Measurements from ENCODE around the gene INPP5A. TPM values are rescaled to one million over a fixed set of nuclear protein-coding genes. Genes with fewer than 3 reads are reported as not detected.

INPP5A gene
- total and polyA plus RNA-seq, 10 of the 15 experiments (the other 5 are each of a cell fraction or from before 2014, with no cell fraction given), result 0.52 to 15.0 (median 6.3) TPM

DNA sequence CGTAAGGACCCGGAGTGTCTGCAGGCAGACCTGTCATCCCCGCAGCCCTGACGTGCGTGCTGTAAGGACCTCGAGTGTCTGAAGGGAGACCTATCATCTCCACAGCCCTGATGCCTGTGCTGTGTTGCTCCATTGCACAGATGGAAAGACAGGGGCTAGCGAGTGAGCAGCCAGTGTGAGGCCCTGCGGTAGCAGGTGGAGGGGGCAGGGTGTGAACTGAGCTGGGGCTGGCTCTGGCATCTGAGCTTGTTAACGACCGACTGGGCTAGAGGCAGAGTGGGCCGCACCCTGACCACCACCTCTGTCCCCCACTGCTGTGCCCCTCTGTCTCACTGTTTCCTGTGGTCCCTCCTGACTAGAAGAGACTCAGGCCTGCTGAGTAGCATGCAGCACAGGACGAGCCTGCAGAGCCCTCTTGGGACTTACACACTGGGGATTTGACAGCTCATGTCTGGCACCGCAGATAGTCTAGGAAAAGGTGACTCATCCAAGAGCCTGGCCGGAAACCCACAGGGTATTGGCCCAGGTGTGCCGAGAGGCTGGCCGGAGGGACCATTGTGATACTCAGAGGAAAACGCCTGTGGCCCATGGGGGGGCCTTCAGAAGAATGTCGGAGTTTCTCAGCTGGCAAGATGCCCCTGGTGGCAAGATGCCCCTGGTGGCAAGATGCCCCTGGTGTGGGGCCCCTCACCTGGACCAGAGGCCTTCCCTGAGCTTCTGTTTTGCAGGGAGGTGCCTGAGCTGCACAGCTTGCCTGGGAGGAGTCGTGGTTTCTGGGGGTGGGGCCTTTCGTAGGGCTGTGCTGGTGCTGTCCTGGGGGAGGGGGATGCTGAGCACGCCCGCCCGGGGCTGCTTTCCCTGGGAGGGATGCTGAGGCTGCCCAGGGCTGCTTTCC is 34.3 kb downstream of the INPP5A start (continued):
- TF ChIP-seq, protein P1, sequence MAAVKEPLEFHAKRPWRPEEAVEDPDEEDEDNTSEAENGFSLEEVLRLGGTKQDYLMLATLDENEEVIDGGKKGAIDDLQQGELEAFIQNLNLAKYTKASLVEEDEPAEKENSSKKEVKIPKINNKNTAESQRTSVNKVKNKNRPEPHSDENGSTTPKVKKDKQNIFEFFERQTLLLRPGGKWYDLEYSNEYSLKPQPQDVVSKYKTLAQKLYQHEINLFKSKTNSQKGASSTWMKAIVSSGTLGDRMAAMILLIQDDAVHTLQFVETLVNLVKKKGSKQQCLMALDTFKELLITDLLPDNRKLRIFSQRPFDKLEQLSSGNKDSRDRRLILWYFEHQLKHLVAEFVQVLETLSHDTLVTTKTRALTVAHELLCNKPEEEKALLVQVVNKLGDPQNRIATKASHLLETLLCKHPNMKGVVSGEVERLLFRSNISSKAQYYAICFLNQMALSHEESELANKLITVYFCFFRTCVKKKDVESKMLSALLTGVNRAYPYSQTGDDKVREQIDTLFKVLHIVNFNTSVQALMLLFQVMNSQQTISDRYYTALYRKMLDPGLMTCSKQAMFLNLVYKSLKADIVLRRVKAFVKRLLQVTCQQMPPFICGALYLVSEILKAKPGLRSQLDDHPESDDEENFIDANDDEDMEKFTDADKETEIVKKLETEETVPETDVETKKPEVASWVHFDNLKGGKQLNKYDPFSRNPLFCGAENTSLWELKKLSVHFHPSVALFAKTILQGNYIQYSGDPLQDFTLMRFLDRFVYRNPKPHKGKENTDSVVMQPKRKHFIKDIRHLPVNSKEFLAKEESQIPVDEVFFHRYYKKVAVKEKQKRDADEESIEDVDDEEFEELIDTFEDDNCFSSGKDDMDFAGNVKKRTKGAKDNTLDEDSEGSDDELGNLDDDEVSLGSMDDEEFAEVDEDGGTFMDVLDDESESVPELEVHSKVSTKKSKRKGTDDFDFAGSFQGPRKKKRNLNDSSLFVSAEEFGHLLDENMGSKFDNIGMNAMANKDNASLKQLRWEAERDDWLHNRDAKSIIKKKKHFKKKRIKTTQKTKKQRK (IDR thresholded peaks at IDR 0.05; ENCODE audit: low read depth, low read length), result no peak
- TF ChIP-seq MYB (IDR thresholded peaks at IDR 0.05; ENCODE audit: borderline replicate concordance, low read depth, low read length) (no peak), EGR1 (IDR thresholded peaks at IDR 0.05; ENCODE audit: borderline replicate concordance in 1 of 2, low read depth in 2 of 2, low read length in 2 of 2) (0 out of 3 replicates have a peak, but pooled peaks of 1 of the 2 experiments have one; percentile 5), HDAC2 (IDR thresholded peaks at IDR 0.05) (no peak), SMC3 (IDR thresholded peaks at IDR 0.05; ENCODE audit: borderline replicate concordance, low read length) (no peak; the same call in 1 of the 2 replicates), JUNB (IDR thresholded peaks at IDR 0.05) (peak; percentile 89), RELA (IDR thresholded peaks at IDR 0.05; ENCODE audit: borderline replicate concordance, partially characterized antibody) (peak; percentile 19), ZZZ3 (IDR thresholded peaks at IDR 0.05; ENCODE audit: control insufficient read depth, insufficient read length, low read depth) (no peak), JUND (IDR thresholded peaks at IDR 0.05; ENCODE audit: low read depth, low read length) (peak; percentile 94), RFX5 (IDR thresholded peaks at IDR 0.05; ENCODE audit: low read depth, low read length) (no peak), NFYA (IDR thresholded peaks at IDR 0.05; ENCODE audit: borderline replicate concordance, low read depth, low read length) (no peak), BCL11A (IDR thresholded peaks at IDR 0.05; ENCODE audit: low read depth, low read length) (peak; percentile 96), SMAD5 (IDR thresholded peaks at IDR 0.05; ENCODE audit: low read depth) (no peak)
- TF ChIP-seq, protein P2, sequence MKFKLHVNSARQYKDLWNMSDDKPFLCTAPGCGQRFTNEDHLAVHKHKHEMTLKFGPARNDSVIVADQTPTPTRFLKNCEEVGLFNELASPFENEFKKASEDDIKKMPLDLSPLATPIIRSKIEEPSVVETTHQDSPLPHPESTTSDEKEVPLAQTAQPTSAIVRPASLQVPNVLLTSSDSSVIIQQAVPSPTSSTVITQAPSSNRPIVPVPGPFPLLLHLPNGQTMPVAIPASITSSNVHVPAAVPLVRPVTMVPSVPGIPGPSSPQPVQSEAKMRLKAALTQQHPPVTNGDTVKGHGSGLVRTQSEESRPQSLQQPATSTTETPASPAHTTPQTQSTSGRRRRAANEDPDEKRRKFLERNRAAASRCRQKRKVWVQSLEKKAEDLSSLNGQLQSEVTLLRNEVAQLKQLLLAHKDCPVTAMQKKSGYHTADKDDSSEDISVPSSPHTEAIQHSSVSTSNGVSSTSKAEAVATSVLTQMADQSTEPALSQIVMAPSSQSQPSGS (IDR thresholded peaks at IDR 0.05; ENCODE audit: low read length), result peak; percentile 94
- TF ChIP-seq, protein P3, sequence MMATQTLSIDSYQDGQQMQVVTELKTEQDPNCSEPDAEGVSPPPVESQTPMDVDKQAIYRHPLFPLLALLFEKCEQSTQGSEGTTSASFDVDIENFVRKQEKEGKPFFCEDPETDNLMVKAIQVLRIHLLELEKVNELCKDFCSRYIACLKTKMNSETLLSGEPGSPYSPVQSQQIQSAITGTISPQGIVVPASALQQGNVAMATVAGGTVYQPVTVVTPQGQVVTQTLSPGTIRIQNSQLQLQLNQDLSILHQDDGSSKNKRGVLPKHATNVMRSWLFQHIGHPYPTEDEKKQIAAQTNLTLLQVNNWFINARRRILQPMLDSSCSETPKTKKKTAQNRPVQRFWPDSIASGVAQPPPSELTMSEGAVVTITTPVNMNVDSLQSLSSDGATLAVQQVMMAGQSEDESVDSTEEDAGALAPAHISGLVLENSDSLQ (IDR thresholded peaks at IDR 0.05), result peak; percentile 56
- TF ChIP-seq, protein P4, sequence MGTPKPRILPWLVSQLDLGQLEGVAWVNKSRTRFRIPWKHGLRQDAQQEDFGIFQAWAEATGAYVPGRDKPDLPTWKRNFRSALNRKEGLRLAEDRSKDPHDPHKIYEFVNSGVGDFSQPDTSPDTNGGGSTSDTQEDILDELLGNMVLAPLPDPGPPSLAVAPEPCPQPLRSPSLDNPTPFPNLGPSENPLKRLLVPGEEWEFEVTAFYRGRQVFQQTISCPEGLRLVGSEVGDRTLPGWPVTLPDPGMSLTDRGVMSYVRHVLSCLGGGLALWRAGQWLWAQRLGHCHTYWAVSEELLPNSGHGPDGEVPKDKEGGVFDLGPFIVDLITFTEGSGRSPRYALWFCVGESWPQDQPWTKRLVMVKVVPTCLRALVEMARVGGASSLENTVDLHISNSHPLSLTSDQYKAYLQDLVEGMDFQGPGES (IDR thresholded peaks at IDR 0.05), result no peak
- TF ChIP-seq, protein P5, sequence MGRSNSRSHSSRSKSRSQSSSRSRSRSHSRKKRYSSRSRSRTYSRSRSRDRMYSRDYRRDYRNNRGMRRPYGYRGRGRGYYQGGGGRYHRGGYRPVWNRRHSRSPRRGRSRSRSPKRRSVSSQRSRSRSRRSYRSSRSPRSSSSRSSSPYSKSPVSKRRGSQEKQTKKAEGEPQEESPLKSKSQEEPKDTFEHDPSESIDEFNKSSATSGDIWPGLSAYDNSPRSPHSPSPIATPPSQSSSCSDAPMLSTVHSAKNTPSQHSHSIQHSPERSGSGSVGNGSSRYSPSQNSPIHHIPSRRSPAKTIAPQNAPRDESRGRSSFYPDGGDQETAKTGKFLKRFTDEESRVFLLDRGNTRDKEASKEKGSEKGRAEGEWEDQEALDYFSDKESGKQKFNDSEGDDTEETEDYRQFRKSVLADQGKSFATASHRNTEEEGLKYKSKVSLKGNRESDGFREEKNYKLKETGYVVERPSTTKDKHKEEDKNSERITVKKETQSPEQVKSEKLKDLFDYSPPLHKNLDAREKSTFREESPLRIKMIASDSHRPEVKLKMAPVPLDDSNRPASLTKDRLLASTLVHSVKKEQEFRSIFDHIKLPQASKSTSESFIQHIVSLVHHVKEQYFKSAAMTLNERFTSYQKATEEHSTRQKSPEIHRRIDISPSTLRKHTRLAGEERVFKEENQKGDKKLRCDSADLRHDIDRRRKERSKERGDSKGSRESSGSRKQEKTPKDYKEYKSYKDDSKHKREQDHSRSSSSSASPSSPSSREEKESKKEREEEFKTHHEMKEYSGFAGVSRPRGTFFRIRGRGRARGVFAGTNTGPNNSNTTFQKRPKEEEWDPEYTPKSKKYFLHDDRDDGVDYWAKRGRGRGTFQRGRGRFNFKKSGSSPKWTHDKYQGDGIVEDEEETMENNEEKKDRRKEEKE (IDR thresholded peaks at IDR 0.05), result no peak
- TF ChIP-seq, protein P6, sequence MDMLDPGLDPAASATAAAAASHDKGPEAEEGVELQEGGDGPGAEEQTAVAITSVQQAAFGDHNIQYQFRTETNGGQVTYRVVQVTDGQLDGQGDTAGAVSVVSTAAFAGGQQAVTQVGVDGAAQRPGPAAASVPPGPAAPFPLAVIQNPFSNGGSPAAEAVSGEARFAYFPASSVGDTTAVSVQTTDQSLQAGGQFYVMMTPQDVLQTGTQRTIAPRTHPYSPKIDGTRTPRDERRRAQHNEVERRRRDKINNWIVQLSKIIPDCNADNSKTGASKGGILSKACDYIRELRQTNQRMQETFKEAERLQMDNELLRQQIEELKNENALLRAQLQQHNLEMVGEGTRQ (IDR thresholded peaks at IDR 0.05; ENCODE audit: borderline replicate concordance, low read depth, low read length), result no peak

Data from GM12878 (cell line).